ENCODE measurements around the gene KCNS1.
"Not testable (repeated sequence)": the region's sequence is repeated elsewhere in the genome, so short reads cannot be mapped to it uniquely, and the experiment has no call there.

KCNS1 gene

DNA sequence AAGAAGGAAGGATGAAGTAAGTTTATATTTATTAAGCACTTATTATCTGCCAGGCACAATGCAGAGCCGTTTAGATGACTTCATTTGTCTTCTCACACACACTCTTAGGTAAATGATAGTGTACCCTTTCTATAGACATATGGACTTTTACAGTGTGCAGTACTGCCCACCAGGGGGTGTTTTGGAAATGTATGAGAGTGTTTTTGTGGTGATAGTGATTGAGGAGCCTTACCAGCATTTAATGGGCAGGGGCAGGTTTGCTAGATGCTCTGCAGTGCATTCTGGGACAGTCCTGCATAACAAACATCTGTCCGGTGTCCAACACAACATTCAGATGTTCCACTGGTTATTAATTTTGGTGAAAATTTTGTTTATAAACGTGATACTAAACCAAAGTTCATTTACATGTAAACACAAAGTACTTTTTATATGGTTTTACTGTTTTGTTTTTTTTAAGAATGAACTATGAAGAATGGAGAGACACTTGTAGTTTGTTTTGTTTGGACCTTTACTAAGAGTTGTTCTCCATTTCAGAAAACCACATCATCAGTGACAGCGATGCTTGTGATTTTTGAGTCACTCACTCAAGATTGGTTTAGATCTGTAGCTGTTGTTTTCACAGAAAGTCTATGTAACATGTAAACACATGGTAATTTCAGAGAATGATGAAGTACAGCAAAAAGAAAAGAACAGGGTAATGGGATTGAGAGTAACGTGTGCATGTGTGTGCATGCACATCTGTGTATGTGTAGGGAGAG, 19.9 kb downstream of the KCNS1 start:
- DNase-seq = no peak
- no peak for ATAC-seq

- DNase-seq = no peak
- ATAC-seq = no peak
These were observed 23.4 kb downstream of the KCNS1 start for GRCh38 chr20:45077559-45077958.

- no peak for DNase-seq
- peak; percentile 70 for ATAC-seq
These were observed 27.7 kb downstream of the KCNS1 start for GRCh38 chr20:45073221-45073620.

DNA sequence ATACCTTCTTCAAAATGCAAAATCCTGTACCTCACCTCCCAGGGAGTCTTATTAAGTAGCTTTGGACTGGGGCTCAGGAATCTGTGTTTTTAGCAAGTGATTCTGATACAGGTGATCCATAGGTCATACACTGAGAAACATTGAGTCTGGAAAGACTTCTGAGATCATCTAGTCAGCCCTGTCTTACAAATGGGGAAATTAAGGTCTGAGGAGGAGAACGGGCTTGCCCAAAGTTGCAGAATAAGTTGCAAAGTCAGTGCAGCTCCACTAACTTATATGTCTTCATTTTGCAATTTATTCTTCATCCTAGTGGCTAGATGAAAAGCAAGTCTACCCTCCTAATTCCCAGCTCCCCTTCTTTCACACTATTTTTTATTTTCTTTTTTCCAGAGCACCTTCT, 28.9 kb downstream of the KCNS1 start:
- ATAC-seq (no peak), DNase-seq (no peak)

GRCh38 chr20:45070932-45071632, 29.8 kb downstream of the KCNS1 start:
- DNase-seq (no peak), ATAC-seq (no peak)

GRCh38 chr20:45069261-45069660, 31.7 kb downstream of the KCNS1 start:
- DNase-seq (no peak), ATAC-seq (no peak)

DNA sequence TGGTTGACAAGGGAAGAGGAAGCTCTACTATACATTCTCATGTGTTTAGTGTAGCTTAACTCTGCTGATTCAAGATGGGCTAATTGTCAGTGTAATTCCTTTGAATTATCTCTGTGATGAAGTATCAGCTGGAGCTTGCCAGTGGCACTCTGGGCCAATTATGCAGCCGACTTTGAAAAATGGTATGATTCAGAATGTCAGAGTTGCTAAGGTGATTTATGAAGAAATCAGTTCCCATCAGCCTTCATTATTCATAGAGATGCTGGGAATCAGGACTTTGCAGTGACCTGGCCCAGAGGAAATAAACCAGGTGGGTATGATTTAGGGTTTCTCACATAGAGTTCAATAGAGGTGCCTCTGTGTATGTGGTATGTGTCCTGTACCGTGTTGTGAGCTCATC, 33.4 kb downstream of the KCNS1 start:
- DNase-seq = no peak
- no peak for ATAC-seq

GRCh38 chr20:45067087-45067486, 33.8 kb downstream of the KCNS1 start:
- DNase-seq (no peak), ATAC-seq (no peak)

DNA sequence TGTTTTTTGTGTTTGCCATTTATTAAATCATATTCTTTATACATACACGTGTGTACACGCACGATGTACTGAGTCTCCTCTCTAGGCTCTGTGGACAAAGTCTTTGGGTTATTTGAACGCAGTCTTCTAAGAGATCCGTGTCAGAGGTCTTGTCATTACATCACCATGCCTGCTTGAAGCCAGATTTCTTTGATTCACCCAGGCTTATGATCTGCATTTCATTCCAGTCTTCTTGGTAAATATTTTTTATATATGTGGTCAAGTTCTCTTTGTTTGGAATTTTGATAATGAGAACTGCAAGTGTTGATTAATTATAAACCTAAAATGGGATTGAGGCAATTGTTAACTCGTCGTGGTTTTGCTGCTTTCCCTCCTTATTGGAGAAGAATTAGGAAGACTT, 34.6 kb downstream of the KCNS1 start:
- ATAC-seq = no peak

DNA sequence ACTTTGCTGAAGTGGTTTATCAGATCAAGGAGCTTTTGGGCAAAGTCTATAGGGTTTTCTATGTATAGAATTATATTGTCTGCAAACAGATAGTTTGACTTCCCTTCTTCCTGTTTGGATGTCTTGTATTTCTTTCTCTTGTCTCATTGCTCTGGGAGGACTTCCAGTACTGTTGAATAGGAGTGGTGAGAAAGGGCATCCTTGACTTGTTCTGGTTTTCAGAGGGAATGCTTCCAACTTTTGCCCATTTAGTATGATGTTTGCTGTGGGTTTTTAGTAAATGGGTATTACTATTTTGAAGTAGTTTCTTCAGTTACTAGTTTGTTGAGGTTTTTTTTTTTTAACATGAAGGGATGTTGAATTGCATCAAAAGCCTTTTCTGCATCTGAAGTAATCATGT, 36.1 kb downstream of the KCNS1 start:
- ATAC-seq (no peak), DNase-seq (no peak)

More for the DNA sequence above, 34.6 kb downstream of the KCNS1 start:
- DNase-seq = no peak

- not testable (repeated sequence) for ATAC-seq
These were observed 37.8 kb downstream of the KCNS1 start for GRCh38 chr20:45063107-45063506.

GRCh38 chr20:45061244-45061643, 39.7 kb downstream of the KCNS1 start:
- DNase-seq (no peak), ATAC-seq (peak; percentile 79)

More at GRCh38 chr20:45063107-45063506, 37.8 kb downstream of the KCNS1 start:
- DNase-seq = not testable (repeated sequence)

DNA sequence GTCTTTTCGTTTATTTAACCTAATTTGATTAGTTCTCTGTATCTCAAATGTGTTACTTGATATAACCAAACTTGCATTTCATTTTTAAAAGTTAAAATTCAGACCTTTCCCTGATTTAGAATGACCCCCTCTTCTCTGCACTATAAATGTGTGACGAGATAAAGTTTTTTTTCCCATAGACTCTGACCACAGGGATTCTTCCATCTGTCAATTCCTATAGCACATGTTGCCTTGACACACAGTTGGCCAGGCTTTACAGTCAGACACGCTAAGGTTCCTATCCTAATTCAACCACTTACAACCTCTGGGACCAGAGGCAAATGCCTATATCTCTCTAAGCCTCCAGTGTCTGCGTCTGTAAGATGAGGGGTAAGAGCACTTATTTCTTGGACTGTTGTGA, 40.6 kb downstream of the KCNS1 start:
- ATAC-seq (no peak), DNase-seq (no peak)

- ATAC-seq (no peak), DNase-seq (no peak)
These were observed 41.8 kb downstream of the KCNS1 start for GRCh38 chr20:45059022-45059728.

DNA sequence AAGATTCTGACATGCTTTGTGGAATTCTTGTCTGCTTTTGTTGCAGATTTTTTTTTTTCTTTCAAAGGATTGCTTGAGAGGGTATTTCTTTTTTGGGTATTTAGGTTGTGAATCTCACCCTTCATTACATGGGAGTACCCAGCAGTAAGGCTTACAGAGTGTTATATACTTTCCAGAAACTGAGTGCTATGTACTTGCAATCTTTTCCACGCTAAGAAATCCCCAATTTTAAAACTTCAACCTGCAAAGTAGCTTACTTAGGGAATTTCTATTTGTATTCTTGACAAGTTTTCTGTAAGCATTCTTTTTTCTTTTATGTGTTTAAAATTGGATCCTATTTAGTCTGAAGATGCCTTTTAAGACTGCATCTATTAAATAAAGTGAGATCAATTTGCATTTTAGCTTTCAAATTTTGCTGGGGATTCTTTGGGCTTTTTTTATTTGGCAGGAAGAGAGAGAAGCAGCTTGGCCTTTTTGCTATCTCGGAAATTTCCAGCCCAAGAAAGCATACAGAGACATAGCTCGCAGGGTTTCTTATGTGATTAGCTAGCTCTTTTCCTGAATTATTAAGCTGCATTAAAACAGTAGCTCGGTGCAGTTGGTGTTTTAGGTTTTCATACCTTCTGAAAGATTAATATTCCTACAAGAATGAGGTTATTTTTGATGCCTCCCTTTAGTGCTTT, 42.6 kb downstream of the KCNS1 start:
- DNase-seq = no peak
- ATAC-seq = no peak

DNA sequence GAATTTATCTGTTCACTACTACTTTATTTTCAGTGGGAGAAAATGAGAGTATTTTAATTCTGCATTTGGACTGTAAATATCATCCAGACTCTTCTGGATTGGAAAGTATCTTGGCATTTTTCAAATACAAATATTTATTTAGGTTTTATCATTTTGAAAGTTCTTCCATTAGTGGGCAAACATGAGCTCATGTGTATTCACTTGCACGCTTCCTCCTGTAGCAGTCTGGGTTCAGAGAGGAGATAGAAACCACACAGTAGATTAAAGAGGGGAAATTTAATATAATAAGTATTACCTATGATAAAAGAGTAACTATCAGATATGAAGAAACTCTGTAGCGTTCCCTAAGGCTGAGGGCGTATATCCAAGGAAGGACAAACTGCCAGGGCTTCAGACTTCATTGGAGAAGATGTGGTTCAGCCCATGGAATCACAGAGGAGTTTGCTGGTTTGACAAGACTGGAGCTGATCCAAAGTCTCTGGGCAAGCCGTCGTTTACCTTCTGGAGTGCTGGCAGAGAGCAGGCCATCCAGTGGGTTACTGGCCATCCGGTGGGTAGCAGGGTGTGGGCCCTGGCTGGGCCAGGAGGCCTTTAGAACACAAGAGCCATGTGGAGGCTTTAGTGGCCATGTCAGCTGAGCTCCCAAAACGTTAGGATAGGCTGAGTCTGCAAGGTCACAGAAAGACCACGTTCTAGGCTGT, 44.3 kb downstream of the KCNS1 start:
- ATAC-seq = no peak

GRCh38 chr20:45055056-45055455, 45.9 kb downstream of the KCNS1 start:
- no peak for ATAC-seq
- no peak for DNase-seq

More for the DNA sequence above, 44.3 kb downstream of the KCNS1 start:
- no peak for DNase-seq

GRCh38 chr20:45053430-45054351, 47.2 kb downstream of the KCNS1 start:
- DNase-seq (no peak), ATAC-seq (peak; percentile 55)

DNA sequence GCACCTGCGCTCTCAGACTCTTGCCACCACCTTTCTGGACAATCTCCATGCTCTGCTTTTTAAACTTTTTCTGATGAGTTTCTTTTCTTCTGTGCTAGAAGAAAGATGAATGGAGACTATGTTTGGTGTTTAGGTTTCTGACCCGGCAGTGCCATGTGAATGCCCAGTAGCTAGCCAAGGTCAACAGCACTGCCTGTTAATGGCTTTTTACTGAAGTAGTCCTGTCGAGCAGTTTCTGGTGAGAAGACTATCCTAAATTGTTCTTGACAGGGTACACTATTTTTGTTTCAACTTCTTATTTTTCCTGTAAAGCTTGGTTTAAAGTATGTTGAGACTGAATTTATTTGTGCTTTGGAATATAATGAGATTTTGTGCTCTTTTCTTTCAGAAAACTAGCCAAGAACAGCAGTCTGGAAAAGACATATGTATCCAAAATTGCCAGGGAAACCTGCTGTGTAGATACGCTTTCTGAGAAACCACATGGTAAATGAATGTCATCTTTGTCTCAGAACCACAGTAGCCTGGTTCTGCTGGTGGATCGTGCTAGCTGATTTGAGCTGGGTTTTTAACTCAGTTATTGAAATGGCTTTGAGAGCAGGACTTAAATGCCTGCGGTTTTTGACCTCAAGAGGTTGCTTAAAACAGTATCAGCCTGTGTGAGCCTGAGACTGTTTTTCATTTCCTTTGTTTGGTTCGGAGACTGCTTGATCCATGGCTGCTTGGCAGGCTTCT, 48.1 kb downstream of the KCNS1 start:
- ATAC-seq (peak; percentile 60), DNase-seq (no peak)

Measured in stimulated activated naive CD8-positive, alpha-beta T cell treated with anti-CD3 and anti-CD28 coated beads, Interleukin-15, Interleukin-2, amounts not matched to agents 100 U/mL and 50 U/mL, for 24 hours (primary cell).